Stimulated activated naive B cell treated with anti-CD40 and anti-IgM and Interleukin-4, amounts not matched to agents 10 μg/mL and 1 μg/mL and 100 μg/mL, for 72 hours (primary cell): ENCODE measurements around the gene TCHHL1.

Source experiments
- ATAC-seq, 2 donors: fragments of 150-1000 bp; cut with Tn5 transposase; replicated peaks; 2 replicates each; pipeline ENCODE4 v1.10.0; 2021; ENCODE audit warnings: moderate library complexity in 1 of 2
- DNase-seq: peaks from one replicate; pipeline ENCODE4 v3.0.0; 2021
- H3K27ac Mint-ChIP-seq: one replicate; pipeline ENCODE4 v1.8.0; 2022; ENCODE audit warnings: mild to moderate bottlenecking, mixed read lengths
- H3K27me3 Mint-ChIP-seq, 2 donors: one replicate each; pipeline ENCODE4 v1.8.0; 2022; ENCODE audit warnings: mixed read lengths in 2 of 2
- H3K36me3 Mint-ChIP-seq, 2 donors: one replicate each; pipeline ENCODE4 v1.8.0; 2022; ENCODE audit warnings: mixed read lengths in 2 of 2, mild to moderate bottlenecking in 1 of 2
- H3K4me1 Mint-ChIP-seq, 2 donors: one replicate each; pipeline ENCODE4 v1.8.0; 2022; ENCODE audit warnings: mixed read lengths in 2 of 2, mild to moderate bottlenecking in 1 of 2
- H3K4me3 Mint-ChIP-seq, 2 donors: one replicate each; pipeline ENCODE4 v1.8.0; 2022; ENCODE audit warnings: mild to moderate bottlenecking in 2 of 2, mixed read lengths in 2 of 2, moderate library complexity in 1 of 2
- H3K9me3 Mint-ChIP-seq, 2 donors: one replicate each; pipeline ENCODE4 v1.8.0; 2022; ENCODE audit warnings: mixed read lengths in 2 of 2, mild to moderate bottlenecking in 1 of 2

TCHHL1 gene

DNA sequence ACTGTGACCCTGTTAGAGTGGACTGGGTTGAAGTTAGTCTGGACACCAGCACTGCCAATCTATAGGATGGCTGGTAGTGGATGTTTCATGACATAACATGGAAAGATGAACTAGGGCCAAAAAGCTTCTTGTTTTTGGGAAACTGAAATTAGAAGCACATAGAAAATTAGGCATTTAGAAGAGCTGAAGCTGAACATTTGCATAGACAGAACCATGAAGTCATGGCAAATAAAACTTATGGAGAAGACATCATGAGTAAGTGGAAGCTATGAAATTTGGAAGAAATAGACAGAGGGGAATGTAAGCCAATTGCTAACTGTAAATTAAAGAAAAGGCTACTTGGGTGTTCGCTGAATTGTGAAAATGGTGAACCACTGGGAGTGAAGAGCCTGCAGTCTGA, 49.4 kb downstream of the TCHHL1 start:
- Mint-ChIP-seq H3K4me1 (peaks cover 16 to 33% of the 10 kb centered on the region in 2 donors), H3K27ac (no peak overlapping the region), H3K4me3 (no peak overlapping the region), H3K27me3 (no peaks in the 10 kb centered on the region), H3K36me3 (peaks cover 0 to 2% of the 10 kb centered on the region in 2 donors), H3K9me3 (no peaks in the 10 kb centered on the region)
- DNase-seq (no peak), ATAC-seq (no peak)

- no peak overlapping the region for H3K27ac Mint-ChIP-seq
- H3K9me3 Mint-ChIP-seq = no peaks in the 10 kb centered on the region
- ATAC-seq (no peak), DNase-seq (no peak)
- no peak overlapping the region for H3K4me3 Mint-ChIP-seq
- H3K36me3 Mint-ChIP-seq = peaks cover 0 to 2% of the 10 kb centered on the region in 2 donors
- no peaks in the 10 kb centered on the region for H3K27me3 Mint-ChIP-seq
- peaks cover 16 to 35% of the 10 kb centered on the region in 2 donors for H3K4me1 Mint-ChIP-seq
These were observed 50.0 kb downstream of the TCHHL1 start for GRCh38 chr1:152038871-152039270.

DNA sequence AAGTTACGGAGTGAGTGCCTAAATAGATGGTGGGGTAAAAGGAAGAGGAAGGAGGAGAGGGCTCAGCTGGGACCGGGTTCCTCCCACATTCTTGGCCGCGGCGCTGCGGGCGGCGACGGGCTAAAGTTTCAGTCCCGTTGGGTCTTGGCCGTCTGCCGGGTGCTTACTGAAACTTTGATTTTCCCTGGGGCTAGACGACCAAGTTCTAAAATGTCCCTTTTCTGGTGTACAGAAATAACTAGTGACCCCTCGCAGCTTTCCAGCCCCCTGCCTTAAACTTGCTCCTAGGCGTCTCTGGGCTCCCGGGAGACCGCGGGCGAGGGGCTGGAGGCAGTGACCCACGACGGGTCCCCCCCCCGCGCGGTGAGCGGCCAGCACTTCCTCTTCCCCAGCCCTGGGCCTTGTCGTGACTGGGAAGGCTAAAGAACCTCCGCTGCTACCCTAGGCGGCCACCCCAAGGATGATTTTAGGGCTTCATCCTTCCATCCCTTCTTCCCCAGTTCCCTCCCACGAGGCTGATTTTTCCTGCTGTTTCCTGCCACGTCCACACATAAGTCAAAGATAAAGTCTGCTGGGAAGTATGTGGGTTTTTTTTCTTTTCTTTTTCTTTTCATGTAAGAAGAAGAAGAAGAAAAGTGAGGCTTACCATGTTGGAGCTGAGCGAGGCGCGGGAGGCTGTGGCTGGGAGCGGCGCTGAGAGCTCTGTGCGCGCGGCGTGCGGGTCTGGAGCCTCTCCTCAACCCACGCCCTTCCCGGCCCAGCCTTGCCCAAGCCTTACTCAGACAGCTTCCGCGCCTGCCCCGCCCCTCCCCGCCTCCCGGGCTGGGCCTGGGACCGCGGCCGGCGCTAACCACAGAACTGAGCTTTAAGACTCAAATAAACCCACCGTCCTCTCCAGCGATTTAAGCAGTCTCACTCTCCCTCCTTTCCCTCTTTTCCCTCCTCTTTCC, 52.3 kb downstream of the TCHHL1 start, which contains the start of gene S100A11:
TSS of gene S100A11 (minus strand) at position 738 of the 950 bp plus-strand sequence. CDS start at position 649, 89 bp downstream.
- Mint-ChIP-seq H3K27me3 (no peaks in the 10 kb centered on the region), H3K36me3 (peaks cover 8 to 10% of the 10 kb centered on the region in 2 donors), H3K4me1 (peaks cover 16 to 35% of the 10 kb centered on the region in 2 donors), H3K27ac (peak within 1 kb of the TSS; percentile 96), H3K9me3 (no peaks in the 10 kb centered on the region), H3K4me3 (peak within 1 kb of the TSS; percentile 82 to 92)
- peak; percentile 46 for DNase-seq
- ATAC-seq = peak; percentile 75

DNA sequence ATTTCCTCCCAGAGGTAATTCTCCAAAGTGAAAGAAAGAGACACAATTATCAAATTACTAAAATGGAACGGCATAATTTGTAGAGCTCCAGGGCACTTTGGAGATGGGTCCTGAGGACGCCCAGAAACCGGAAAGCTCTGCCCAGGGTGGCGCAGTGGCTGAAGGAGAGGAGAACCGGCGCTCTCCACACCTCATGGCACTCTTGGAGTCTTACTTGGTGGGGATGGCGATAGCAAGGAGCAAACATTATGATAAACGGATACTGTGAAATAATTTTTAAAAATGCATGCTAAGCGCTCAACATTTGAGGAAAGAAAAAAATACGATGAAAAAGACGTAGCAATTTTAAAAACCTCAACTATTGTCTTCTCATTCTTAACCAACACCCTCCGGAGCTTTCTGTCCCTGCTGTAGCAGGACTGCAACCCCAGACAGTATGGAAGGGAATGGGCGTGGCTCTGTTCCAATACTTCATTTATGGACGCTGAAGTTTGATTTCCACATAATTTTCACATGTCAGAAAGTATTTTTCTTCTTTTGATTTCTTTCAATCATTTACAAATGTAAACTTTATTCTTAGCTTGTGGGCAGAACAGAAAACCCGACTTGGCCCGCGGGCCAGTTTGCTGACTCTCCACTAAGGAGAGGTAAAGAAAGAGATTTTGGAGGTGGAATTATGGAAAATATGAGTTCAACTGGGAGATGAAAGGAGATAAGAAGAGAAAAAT, 53.2 kb downstream of the TCHHL1 start:
- Mint-ChIP-seq H3K9me3 (no peaks in the 10 kb centered on the region), H3K36me3 (peaks cover 9 to 13% of the 10 kb centered on the region in 2 donors), H3K27me3 (no peaks in the 10 kb centered on the region), H3K4me3 (peak overlapping the region; percentile 82 to 92), H3K4me1 (peaks cover 16 to 35% of the 10 kb centered on the region in 2 donors), H3K27ac (peak overlapping the region; percentile 96)
- DNase-seq = no peak
- ATAC-seq = no peak

DNA sequence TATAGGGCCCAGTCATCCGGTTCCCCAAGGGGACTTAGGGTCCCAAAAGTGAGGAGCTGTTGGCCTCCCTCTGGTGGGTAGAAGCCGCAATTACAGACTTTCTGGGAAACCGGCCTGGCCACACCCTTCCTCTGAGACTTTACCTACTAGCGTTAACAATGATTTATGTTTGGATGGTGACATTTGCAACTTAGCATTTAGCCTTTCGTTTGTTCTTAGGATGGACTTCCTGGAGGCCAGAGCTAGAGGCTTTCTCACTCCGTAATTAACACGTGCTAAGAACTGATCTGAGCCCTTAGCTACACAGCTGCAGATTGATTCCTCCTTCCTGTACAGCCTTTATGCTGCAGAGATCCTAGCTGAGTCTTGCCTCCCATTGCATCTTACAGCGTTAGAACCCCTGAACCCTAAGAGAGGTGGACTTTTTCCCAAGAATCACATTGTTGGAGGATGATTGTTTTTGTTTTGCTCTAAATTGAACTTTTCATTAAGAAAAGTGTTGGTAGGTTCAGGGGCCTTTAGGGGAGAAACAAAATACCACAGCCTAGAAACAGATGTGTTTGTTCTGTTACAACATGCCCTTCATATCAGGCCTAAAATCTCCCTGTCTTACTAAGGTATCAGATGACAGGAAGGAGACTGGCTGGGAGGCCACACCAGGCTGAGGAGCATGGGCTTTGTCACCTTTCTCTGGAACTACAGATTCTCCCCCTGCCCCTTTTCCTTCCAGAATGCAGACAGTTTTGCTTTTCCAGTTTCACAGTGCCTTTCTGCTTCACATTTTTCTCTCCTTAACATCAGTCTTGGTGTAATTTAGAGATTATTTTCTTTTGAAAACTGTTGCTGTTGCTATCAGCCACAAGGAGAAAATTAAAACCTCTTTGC, 54.0 kb downstream of the TCHHL1 start:
- H3K4me1 Mint-ChIP-seq = peaks cover 16 to 35% of the 10 kb centered on the region in 2 donors
- H3K27me3 Mint-ChIP-seq = no peaks in the 10 kb centered on the region
- H3K4me3 Mint-ChIP-seq = peak overlapping the region; percentile 82 to 92
- H3K36me3 Mint-ChIP-seq = peaks cover 13 to 18% of the 10 kb centered on the region in 2 donors
- H3K9me3 Mint-ChIP-seq = no peaks in the 10 kb centered on the region
- ATAC-seq (peak; percentile 42 to 49), DNase-seq (peak; percentile 34)
- H3K27ac Mint-ChIP-seq = peak overlapping the region; percentile 76

- ATAC-seq (peak in 1 of 2 donors; percentile 3), DNase-seq (no peak)
- Mint-ChIP-seq H3K9me3 (no peaks in the 10 kb centered on the region), H3K27ac (no peak overlapping the region), H3K4me3 (peak overlapping the region; percentile 82 to 92), H3K27me3 (no peaks in the 10 kb centered on the region), H3K36me3 (peaks cover 13 to 19% of the 10 kb centered on the region in 2 donors), H3K4me1 (peaks cover 16 to 35% of the 10 kb centered on the region in 2 donors)
These were observed 54.6 kb downstream of the TCHHL1 start for GRCh38 chr1:152034324-152034653.
